Fibroblast of lung (primary cell): ENCODE results near the gene PHLDB1.

ENCODE experiments used
- EZH2 ChIP-seq: IDR thresholded peaks from 2 replicates; pipeline ENCODE4 v1.5.1; 2012; ENCODE audit warnings: low read length, control low read depth, mild to moderate bottlenecking; ENCODE audit errors: missing control alignments
- TF ChIP-seq, protein P1 (sequence below), 2 donors: IDR thresholded peaks in 1 of 2; conservative IDR thresholded peaks in 1 of 2; 1 replicate in 1 of 2; 2 replicates in 1 of 2; pipeline ENCODE4 v1.5.1; 2011 to 2012; ENCODE audit warnings: low read length in 2 of 2, control low read depth in 1 of 2, inconsistent platforms in 1 of 2, low read depth in 1 of 2, mild to moderate bottlenecking in 1 of 2

DNA sequence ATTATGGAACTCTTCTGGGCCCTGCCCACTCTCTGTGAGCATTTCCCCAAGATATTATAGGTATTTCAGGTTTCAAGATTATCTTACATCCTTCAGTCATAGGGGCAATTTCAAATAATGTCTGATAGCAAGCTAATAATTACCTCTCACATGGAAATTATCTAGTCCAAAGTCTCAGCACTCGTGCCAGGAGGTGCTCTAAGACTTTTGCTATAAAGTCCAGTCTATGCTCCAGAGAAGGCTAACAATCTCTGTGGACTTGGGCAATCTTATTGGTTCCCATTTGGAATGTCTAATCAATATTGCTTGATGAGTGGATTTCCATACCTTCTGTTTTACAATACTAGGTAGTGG, 66.6 kb downstream of the PHLDB1 start:
- TF ChIP-seq EZH2: no peak
- TF ChIP-seq, protein P1, sequence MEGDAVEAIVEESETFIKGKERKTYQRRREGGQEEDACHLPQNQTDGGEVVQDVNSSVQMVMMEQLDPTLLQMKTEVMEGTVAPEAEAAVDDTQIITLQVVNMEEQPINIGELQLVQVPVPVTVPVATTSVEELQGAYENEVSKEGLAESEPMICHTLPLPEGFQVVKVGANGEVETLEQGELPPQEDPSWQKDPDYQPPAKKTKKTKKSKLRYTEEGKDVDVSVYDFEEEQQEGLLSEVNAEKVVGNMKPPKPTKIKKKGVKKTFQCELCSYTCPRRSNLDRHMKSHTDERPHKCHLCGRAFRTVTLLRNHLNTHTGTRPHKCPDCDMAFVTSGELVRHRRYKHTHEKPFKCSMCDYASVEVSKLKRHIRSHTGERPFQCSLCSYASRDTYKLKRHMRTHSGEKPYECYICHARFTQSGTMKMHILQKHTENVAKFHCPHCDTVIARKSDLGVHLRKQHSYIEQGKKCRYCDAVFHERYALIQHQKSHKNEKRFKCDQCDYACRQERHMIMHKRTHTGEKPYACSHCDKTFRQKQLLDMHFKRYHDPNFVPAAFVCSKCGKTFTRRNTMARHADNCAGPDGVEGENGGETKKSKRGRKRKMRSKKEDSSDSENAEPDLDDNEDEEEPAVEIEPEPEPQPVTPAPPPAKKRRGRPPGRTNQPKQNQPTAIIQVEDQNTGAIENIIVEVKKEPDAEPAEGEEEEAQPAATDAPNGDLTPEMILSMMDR (conservative IDR thresholded peaks at IDR 0.05 in 1 of 2, IDR thresholded peaks at IDR 0.05 in 1 of 2; ENCODE audit: low read depth in 1 of 2, low read length in 2 of 2): no peak
